HFFc6 (cell line): ENCODE data around the gene PCCB. TPM values are rescaled to one million over a fixed set of nuclear protein-coding genes. Genes with fewer than 3 reads are reported as not detected.
"Not testable (repeated sequence)": the region's sequence is repeated elsewhere in the genome, so short reads cannot be mapped to it uniquely, and the experiment has no call there.

Experiments
- DNase-seq: peaks from one replicate; pipeline ENCODE4 v3.0.0-alpha.2; 2018
- H3K27ac Mint-ChIP-seq: 2 replicates; pipeline ENCODE4 v1.8.0; 2020; ENCODE audit warnings: mild to moderate bottlenecking, mixed read lengths
- H3K27me3 Mint-ChIP-seq: 2 replicates; pipeline ENCODE4 v1.8.0; 2021; ENCODE audit warnings: mild to moderate bottlenecking, moderate library complexity, mixed read lengths; ENCODE audit not compliant: insufficient read depth
- H3K36me3 Mint-ChIP-seq: 2 replicates; pipeline ENCODE4 v1.8.0; 2021; ENCODE audit warnings: low read depth, mixed read lengths
- H3K4me1 Mint-ChIP-seq: 2 replicates; pipeline ENCODE4 v1.8.0; 2020; ENCODE audit warnings: low read depth, mixed read lengths
- H3K4me3 Mint-ChIP-seq: 2 replicates; pipeline ENCODE4 v1.8.0; 2020; ENCODE audit warnings: mild to moderate bottlenecking, moderate library complexity, mixed read lengths
- H3K9me3 Mint-ChIP-seq: 2 replicates; pipeline ENCODE4 v1.8.0; 2020; ENCODE audit warnings: mild to moderate bottlenecking, mixed read lengths
- total RNA-seq, 6 experiments: library from RNA; stranded (reverse); fragmentation: NEBNext Ultra II Directional; extraction: Animal tissue kit (Norgen Biotek cat#: 25700); gene quantifications; 2 replicates in 1 of 6; 3 replicates in 5 of 6; pipeline ENCODE4 v1.2.3, GENCODE V29; 2021
- TF ChIP-seq, protein P1 (sequence below): fragments of 200-600 bp; sonication (generic); IDR thresholded peaks from 2 replicates; pipeline ENCODE4 v1.5.0; 2021; ENCODE audit warnings: antibody characterized with exemption, mild to moderate bottlenecking

The PCCB gene
- total RNA-seq, 6 experiments from 2014 or later: 32.4 to 41.1 (median 37.8) TPM

GRCh38 chr3:136332302-136332701 is 82.2 kb downstream of the PCCB start:
- Mint-ChIP-seq H3K36me3 (peaks cover 41% of the 10 kb centered on the region), H3K27ac (peak overlapping the region; percentile 76), H3K9me3 (no peaks in the 10 kb centered on the region), H3K27me3 (peaks cover 5% of the 10 kb centered on the region), H3K4me3 (no peak overlapping the region), H3K4me1 (peaks cover 50% of the 10 kb centered on the region)
- TF ChIP-seq, protein P1, sequence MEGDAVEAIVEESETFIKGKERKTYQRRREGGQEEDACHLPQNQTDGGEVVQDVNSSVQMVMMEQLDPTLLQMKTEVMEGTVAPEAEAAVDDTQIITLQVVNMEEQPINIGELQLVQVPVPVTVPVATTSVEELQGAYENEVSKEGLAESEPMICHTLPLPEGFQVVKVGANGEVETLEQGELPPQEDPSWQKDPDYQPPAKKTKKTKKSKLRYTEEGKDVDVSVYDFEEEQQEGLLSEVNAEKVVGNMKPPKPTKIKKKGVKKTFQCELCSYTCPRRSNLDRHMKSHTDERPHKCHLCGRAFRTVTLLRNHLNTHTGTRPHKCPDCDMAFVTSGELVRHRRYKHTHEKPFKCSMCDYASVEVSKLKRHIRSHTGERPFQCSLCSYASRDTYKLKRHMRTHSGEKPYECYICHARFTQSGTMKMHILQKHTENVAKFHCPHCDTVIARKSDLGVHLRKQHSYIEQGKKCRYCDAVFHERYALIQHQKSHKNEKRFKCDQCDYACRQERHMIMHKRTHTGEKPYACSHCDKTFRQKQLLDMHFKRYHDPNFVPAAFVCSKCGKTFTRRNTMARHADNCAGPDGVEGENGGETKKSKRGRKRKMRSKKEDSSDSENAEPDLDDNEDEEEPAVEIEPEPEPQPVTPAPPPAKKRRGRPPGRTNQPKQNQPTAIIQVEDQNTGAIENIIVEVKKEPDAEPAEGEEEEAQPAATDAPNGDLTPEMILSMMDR: no peak
- no peak for DNase-seq

- TF ChIP-seq, protein P1: no peak
- peak overlapping the region; percentile 76 for H3K27ac Mint-ChIP-seq
Measured at GRCh38 chr3:136332776-136333175, 82.6 kb downstream of the PCCB start.

DNA sequence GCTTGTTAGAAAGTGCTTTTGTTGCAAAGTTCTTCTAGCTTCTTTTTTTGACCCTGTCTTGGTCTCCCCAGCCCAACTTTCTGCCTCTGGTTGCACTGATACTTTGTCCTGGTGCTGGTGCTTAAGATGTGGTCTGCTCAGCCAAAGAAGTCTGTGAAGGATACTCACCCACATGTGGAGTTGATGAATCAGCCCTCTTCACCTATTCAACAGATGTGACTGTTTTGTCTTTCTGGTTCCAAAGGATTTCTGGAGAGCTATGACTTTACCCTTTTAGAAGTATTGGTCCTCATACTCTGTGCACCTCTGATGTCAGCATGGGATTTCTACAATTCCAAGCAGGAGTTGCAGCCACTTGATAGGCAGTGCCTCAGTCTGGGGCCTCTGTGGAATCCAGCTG is 84.1 kb downstream of the PCCB start:
- Mint-ChIP-seq H3K27me3 (peaks cover 5% of the 10 kb centered on the region), H3K4me1 (peaks cover 59% of the 10 kb centered on the region), H3K4me3 (no peak overlapping the region), H3K36me3 (peaks cover 37% of the 10 kb centered on the region), H3K9me3 (no peaks in the 10 kb centered on the region), H3K27ac (peak overlapping the region; percentile 32; the same call in 1 of the 2 replicates)
- no peak for DNase-seq
- TF ChIP-seq, protein P1: no peak

More at GRCh38 chr3:136332776-136333175, 82.6 kb downstream of the PCCB start:
- Mint-ChIP-seq H3K4me1 (peaks cover 54% of the 10 kb centered on the region), H3K9me3 (no peaks in the 10 kb centered on the region), H3K4me3 (peak overlapping the region; percentile 48; the same call in 1 of the 2 replicates), H3K27me3 (peaks cover 5% of the 10 kb centered on the region), H3K36me3 (peaks cover 42% of the 10 kb centered on the region)
- DNase-seq: peak; percentile 70

GRCh38 chr3:136334726-136335125 is 84.6 kb downstream of the PCCB start:
- H3K27ac Mint-ChIP-seq, DNase-seq, H3K9me3 Mint-ChIP-seq, H3K27me3 Mint-ChIP-seq, H3K4me3 Mint-ChIP-seq: not testable (repeated sequence)
- Mint-ChIP-seq H3K36me3 (peaks cover 40% of the 10 kb centered on the region), H3K4me1 (peaks cover 59% of the 10 kb centered on the region)

GRCh38 chr3:136336329-136337100 is 86.4 kb downstream of the PCCB start:
- peak; percentile 58 for DNase-seq
- peak overlapping the region; percentile 63 for H3K27ac Mint-ChIP-seq
- TF ChIP-seq, protein P1: no peak
- H3K4me1 Mint-ChIP-seq: peaks cover 59% of the 10 kb centered on the region
- peak overlapping the region; percentile 51 for H3K4me3 Mint-ChIP-seq
- H3K9me3 Mint-ChIP-seq: no peaks in the 10 kb centered on the region
- peaks cover 5% of the 10 kb centered on the region for H3K27me3 Mint-ChIP-seq
- peaks cover 49% of the 10 kb centered on the region for H3K36me3 Mint-ChIP-seq

DNA sequence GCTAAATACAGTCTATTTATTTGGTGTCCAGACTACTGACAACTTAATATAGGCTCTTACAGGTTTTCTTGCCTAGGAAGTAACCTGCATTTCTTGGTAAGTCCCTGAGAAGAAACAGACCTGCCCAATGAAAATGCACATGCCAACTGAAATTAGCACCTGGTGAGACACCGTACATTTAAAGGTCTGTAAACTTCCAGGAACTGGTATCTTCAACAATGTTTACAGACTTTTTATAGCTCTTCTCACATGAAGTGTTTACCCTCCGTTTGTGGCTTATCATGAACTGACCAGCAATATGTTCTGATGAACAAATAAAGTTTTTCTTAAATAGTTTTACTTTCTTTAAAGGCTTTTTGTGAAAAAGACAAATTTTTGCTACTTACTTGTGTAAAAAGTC is 93.3 kb downstream of the PCCB start:
- Mint-ChIP-seq H3K27ac (peak overlapping the region; percentile 81), H3K27me3 (no peaks in the 10 kb centered on the region), H3K4me3 (peak overlapping the region; percentile 49; the same call in 1 of the 2 replicates), H3K36me3 (peaks cover 24% of the 10 kb centered on the region), H3K9me3 (no peaks in the 10 kb centered on the region), H3K4me1 (peaks cover 31% of the 10 kb centered on the region)
- DNase-seq: no peak
- TF ChIP-seq, protein P1: no peak
